HG03432 (cell line): ENCODE measurements around the gene ELSPBP1.
"Not testable (repeated sequence)": the region's sequence is repeated elsewhere in the genome, so short reads cannot be mapped to it uniquely, and the experiment has no call there.

Experiments
- ATAC-seq: cut with Tn5 transposase; IDR thresholded peaks from one replicate; pipeline ENCODE4 v1.9.1; 2021; ENCODE audit warnings: mild to moderate bottlenecking, moderate library complexity; ENCODE audit not compliant: unreplicated experiment

ELSPBP1 gene

DNA sequence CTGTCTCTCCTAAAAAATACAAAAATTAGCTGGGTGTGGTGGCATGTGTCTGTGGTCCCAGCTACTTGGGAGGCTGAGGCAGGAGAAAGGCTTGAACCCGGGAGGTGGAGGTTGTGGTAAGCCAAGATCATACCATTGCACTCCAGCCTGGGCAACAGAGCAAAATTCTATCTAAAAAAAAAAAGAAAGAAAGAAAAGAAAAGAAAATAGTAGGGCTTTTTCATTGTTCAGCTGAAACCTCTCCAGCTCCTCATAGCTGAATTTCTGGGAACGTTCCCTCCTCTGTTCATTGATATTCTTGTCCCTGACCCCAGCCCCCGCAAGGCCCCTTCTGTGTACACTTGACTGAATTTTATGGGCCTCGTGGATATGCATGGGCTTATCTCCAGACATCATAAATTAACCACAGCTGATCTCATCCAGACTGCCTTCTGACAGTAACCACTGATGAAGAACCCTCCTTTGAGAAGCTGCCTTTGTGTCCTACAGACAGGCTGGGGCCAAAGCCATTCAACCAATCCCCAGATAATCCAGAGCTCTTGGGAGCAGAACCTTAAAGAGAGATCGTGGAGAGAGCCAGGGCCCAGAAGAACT is at the start of gene ELSPBP1:
Gene ELSPBP1 (plus strand): TSS at position 424 of the 594 bp plus-strand sequence. CDS start 14,036 bp downstream, outside the sequence.
- ATAC-seq, result no peak

DNA sequence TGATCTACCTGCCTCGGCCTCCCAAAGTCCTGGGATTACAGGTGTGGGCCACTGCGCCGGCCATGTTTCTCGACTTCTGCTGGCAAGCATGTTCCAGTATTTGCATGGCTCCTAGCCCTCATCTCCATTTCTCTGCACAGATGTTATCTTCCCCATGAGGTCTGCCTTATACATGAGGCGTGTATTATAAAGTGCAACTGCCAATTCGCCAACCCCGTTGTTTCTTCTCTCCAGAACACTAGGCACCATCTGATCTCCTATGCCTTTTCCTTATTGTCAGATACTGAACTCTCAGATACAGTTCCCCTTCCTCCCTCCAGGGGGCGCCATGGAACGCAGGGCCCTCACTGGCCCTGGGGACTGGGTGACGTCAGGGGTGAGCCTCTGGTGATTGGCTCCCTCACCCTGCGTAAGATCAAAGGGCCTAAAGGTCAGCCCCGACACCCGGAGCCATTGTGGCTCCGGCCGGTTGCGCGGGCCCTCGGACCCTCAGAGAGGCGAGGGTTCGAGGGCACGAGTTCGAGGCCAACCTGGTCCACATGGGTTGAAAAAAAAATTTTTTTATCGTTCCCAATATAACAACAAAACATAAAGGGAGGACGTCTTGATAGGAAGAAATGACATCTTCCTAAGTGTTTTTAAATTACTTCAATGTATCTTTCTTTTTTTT is 44.4 kb upstream of the ELSPBP1 start:
- not testable (repeated sequence) for ATAC-seq

DNA sequence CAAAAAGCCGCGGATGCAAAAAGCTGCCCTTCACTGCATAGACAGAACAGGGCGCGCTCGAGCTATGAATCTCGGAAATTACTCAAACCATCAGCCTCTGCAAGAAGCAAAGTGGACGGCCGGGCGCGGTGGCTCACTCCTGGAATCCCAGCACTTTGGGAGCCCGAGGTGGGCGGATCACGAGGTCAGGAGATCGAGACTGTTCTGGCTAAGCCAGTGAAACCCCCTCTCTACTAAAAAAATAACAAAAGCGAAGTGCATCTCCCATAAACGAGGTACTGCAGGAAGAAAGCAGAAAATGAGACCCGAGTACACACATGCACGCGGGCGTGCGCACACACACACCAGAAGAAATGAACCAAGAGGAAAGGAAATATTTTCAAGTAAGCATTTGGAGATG is 42.3 kb upstream of the ELSPBP1 start:
- not testable (repeated sequence) for ATAC-seq

DNA sequence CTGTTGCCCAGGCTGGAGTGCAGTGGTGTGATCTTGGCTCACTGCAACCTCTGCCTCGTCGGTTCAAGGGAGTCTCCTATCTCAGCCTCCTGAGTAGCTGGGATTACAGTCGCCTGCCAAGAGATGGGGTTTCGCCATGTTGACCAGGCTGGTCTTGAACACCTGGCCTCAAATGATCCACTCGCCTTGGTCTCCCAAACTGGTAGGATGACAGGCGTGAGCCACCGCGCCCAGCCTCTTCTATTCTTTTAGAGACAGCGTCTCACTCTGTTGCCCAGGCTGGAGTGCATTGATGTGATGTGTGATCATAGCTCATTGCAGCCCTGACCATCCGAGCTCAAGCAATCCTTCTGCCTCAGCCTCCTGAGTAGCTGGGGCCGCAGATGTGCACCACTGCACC is 38.5 kb upstream of the ELSPBP1 start:
- ATAC-seq, result not testable (repeated sequence)

DNA sequence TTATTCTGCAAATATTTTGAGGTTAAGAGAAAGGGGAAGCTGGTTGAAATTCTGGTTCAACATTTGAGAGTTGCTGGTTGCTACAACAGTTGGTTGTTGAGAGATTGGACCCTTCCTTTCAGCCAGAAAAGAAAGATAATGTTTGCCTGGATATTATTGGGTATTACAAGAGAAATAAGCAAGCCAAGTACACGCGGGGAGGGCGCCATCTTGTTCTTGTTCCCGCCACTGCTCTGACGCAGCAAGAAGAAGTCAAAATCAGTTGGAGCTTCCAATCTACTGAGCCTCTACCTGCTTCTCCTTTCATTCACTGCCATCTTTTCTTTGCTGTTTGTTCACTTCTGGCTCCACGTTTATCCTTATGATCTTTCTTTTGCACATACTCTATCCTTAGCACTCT is 20.9 kb upstream of the ELSPBP1 start:
- no peak for ATAC-seq

DNA sequence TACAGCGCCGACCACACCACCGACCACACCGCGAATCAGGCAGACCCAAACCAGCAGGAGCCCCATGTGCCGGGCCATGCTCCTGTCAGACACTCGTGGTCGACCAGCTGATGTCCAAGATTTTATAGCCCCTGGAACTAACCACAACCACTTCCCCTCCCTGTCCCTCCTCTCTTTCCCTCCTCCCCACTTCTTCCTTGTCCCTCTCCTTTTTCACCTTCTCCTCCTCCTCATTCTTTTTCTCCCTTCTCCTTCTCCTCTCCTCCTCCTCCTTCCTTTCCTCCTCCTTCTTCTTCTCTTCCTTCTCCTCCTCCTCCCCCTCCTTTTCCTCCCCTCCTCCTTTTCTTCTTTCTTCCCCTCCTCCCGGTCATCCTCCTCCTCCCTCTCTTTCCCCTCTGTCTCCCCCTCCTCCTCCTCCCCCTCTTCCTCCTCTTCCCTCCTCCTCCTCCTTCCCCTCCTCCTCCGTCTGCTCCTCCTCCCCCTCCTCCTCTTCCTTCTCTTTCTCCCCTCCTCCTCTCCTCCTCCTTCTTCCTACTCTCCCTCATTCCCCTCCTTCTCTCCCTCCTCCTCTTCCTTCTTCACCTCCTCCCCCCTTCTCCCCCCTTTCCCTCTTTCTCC is 3.1 kb upstream of the ELSPBP1 start:
- ATAC-seq, result no peak

DNA sequence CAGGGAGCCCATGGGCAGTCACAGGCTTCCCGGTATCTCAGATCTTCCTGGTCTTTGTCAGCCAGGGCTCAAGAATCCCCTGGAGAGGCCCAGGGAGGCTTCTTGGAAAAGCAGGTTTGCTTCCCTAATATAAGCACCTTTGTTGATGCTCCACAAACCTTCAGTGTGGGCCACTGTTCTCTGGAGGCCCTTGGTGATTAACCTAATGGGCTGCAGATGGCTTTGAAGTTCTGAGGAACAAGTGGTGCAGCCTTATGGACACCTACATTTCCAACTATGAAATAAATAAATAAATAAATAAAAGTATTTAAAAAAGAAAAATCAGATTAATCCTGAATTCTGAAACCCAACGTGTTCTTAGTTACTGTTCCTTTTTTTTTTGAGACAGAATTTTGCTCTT is 2.4 kb upstream of the ELSPBP1 start, which contains the start of gene BSPH1:
Gene BSPH1 (minus strand): TSS at position 101 of the 400 bp plus-strand sequence. CDS start 89 bp downstream, at position 12.
- no peak for ATAC-seq

DNA sequence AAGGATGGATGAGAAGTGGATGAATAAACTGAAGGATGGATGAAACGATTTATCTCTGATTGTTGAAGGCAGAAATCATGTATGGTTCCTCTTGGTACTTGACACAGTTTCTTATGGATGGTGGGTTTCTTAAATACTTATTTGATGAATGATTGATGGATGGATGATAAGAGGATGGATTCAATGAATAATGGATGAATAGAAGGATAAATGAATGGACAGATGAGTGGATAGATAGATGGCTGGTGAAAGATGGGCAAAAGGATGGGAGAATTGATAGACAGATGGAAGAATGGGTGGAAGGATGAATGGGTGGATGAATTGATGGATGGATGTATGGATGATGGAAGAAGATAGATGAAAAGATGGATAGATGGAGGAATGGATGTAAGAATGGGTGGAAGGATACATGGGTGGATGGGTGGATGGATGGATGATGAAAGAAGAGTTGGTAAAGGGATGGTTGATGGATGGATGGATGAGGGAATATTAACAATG is 1.8 kb downstream of the ELSPBP1 start:
- no peak for ATAC-seq

DNA sequence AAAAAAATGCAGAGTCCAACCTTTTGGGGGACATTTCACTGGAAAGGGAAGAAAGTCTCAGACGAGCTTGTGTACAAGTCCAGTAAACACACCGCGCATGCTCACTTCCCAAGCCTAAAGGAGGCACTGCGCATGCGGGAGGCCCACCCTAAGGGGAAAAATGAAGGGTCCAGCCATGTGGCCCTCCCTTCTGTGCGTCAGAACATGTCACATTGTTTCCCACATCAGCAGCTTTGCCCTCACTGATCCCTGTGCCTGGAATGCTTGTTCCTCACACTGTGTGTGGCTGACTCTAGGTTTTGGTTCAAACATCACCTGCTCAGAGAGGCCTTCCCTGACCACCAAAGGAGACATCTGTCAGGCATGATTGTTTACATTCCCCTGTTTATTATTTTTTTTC is 4.4 kb downstream of the ELSPBP1 start:
- ATAC-seq, result no peak

DNA sequence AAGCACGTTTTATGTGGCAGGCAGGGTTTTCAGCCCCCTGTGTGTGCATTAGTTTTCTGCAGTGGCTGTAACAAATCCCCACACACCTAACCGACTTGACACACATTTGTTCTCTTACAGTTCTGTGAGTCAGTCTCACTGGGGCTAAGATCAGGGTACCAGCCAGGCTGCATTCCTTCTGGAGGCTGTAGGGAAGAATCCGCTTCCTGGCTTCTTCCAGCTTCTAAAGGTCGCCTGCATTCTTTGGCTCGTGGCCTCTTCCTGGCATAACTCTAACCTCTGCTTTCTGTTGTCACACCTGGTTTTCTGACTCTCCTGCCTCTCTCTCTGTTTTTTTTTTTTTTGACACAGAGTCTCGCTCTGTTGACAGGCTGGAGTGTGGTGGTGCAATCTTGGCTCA is 6.4 kb downstream of the ELSPBP1 start:
- ATAC-seq, result no peak

DNA sequence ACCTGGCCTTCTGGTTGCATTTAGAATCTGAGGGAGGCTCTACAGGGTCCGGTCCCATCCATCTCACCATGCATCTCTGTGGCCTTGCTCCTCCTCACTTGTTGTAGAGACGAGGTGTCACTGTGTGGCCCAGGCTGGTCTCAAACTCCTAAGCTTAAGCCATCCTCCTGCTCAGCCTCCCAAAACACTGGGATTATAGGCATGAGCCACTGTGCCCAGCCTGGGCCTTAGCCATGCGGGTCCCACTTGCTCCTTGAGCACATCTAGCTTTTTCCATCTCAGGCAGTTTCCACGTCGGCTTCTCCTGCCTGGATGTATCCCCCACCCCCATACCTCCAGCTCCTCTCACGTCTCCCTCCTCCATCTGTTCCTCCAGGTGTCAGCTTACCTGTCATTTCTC is 9.8 kb downstream of the ELSPBP1 start:
- ATAC-seq, result no peak

DNA sequence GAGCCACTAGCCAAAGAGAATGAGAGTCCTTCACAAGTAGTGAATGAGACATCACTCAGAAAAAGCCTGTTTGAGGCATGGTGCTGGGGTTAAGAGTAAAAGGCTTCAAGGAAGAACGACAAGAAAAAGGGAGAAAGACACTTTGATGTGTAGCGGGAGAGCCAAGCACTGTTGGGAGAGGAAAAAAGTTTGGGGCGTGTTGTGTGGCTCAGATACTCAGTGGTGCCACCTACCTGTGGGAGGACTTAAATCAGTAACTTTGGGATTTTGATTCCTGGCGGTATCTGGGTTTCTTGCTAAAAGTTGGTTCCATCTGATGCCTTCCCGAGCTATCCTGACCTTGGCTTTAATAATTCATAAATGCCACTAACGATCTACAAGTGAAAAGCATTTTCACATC is 12.3 kb downstream of the ELSPBP1 start:
- ATAC-seq, result no peak

DNA sequence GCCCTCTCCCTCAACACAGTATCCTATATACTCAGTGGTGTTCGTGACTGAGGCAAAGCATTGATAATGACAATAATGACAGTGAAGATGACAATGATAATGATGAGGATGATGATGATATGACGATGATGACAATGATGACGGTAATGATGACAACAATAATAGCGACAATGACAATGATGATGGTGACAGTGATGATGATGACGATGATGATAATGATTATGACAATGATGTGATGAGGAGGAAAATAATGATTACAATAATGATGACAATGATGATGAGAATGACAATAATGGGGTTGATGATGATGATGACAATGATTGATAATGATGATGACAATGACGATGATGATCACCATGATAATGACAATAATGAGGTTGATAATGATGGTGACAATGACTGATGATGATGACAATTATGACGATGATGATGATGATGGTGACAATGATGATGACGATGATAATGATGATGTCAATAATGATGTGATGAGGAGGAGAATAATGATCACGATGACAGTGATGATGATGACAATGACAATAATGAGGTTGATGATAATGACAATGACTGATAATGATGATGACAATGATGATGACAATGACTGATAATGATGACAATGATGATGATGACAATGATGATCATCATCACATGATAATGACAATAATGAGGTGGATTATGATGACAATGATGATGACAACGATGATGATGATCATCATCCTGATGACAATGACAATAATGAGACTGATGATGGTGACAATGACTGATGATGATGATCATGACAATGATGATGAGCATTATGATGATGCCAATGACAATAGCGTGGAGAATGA is 16.7 kb downstream of the ELSPBP1 start:
- ATAC-seq, result no peak

DNA sequence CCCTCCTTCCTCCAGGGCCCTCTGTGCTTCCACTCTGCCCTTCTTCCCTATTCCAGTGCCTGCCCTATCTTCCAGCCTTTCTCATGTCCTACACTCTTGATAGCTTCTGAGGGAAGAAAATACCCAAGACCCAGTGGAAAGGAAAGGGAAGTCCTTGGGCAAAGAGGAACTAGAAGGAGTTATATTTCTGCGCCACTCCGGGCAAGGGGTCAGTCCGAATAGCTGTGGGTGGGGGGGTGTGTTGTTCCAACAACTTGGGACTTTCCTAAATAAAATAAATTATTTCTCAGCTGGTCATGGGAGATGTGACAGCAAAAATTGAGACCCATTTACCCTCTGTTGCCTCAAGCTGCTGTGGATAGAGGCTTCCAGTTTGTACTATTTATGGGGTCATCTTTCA is 26.3 kb downstream of the ELSPBP1 start:
- no peak for ATAC-seq

DNA sequence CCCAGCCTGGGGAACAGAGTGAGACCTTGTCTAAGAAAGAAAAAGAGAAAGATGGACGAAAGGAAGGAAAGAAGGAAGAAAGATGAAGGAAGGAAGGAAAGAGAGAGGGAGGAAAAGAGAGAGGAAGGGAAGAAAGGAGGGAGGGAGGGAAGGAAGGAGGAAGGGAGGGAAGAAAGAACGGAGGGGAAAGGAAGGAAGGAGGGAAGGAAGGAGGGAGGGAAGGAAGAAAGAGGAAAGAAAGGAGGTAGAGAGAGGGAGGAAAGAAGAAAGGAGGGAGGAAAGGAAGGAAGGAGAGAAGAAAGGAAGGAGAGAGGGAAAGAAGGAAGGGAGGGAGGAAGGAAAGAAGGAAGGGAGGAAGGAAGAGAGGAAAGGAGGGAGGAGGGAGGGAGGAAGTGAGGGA is 28.6 kb downstream of the ELSPBP1 start:
- no peak for ATAC-seq

DNA sequence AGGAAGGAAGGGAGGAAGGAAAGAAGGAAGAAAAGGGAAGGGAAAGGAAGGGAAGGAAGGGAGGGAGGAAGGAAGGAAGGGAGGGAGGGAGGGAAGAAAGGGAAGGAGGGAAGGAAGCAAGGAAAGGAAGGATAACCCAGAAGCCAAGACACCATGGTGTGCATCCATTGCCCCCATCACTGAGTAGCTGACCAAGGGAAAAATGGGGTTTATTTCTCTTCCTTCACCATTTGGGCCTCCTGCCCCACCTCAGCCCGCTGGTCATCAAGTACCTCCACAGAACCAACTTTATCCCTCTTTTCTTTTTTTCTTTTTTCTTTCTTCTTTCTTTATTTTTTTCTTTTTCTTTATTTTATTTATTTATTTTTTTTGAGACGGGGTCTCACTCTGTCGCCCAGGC is 29.1 kb downstream of the ELSPBP1 start:
- ATAC-seq, result no peak

DNA sequence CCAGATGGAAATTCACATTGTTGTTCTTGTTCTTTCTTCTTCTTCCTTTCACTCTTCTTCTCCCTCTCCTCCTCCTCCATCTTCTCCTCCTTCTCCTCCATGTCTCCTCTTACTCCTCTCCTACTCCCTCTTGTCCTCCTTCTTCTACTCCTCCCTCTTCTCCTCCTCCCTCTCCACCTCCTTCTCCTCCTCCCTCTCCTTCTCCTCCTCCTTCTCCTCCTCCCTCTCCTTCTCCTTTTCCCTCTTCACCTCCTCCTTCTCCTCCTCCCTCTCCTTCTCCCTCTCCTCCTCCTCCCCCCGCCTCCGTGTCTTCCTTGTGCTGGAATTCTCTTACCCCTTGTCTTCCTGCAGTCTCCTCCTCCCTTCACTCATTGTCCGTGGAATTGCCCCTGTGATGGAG is 31.0 kb downstream of the ELSPBP1 start:
- no peak for ATAC-seq

DNA sequence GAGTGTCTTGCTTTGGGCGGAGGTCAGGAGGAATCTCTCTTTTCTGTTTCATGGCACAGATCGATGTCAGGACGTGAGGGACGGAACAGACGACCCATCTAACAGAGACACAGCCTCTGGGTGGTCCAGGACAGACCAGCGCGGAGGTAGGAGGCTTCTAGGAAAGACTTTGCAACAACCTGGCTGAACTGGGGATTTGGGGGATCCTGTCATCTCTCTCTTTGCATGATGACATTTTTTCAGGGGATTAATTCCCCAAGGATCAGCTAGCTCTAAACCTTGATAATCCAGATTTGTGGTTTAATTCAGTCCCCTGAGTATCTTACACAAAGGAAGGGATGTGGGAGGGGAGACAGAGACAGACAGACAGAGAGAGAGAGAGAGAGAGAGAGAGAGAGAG is 35.0 kb downstream of the ELSPBP1 start:
- ATAC-seq, result no peak

DNA sequence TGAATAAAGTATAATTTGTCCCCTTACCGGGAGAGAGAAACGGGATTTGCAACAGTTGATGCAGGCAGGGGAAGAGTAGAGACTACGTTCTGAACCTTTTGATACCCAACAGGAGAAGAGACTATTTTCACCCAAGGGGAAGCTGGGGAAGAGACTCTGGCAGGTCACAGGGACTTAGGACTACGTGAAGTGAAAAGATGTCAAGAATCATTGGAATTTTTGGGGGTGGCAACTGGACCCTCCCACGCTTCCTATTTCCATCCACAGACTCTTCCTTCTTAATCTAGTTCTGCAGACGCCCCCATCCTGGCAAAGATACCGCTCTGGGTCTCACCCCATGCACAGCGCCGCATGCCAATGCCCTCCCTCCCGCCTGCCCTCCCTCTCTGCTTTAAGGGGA is 35.6 kb downstream of the ELSPBP1 start:
- no peak for ATAC-seq

DNA sequence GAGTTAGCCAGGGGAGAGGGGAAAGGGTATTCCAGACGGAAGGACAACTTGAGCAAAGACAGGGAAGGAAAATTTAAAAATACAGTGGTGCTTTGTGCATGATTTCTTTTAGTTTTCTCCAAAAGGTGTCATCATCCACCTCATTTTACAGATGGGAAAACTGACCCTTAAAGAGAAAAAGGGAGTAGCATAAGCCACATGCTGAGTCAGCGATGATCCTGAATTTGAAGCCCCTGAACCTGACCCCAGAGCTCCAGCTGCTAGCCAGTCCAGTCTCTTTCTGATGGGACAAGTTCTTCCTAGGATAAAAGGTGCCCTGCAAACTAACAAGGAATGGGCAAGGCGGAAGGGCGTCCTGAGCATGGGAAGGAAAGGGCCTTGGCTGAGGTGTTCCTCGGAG is 39.2 kb downstream of the ELSPBP1 start:
- ATAC-seq, result no peak

DNA sequence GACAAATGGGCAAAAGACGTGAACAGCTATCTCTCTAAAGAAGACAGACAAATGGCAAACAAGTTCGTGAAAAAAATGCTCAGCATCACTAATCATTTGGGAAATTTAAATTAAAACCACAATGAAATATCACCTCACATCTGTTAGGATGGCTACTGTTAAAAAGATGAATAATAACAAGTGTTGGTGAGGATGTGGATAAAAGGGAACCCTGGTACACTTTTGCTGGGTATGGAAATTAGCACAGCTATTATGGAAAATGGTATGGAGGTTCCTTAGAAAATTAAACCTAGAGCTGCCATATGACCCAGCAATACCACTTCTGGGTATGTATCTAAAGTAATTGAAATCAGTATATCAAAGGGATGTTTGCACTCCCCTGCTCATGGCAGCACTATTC is 42.3 kb downstream of the ELSPBP1 start:
- no peak for ATAC-seq
